OCI-LY3 (cell line): ENCODE results near the gene COMMD10.

Experiments used
- H2AFZ ChIP-seq: fragments of 200-600, 300-600 bp; shearing (Covaris generic); 2 replicates; pipeline ENCODE4 v1.6.0; 2014; ENCODE audit warnings: antibody characterized with exemption, low read depth, low read length
- H3K27ac ChIP-seq: fragments of 200-600, 300-600 bp; sonication (generic); 2 replicates; pipeline ENCODE4 v1.5.1; 2014; ENCODE audit warnings: mild to moderate bottlenecking, low read length, moderate library complexity, mixed read lengths
- H3K27me3 ChIP-seq: fragments of 200-600, 300-600 bp; sonication (generic); 2 replicates; pipeline ENCODE4 v1.6.1; 2014; ENCODE audit warnings: low read depth, low read length, mixed read lengths
- H3K36me3 ChIP-seq: fragments of 200-600, 300-600 bp; sonication (generic); replicated peaks from 2 replicates; pipeline ENCODE3; 2014; ENCODE audit warnings: low read depth, low read length, mixed read lengths
- H3K4me1 ChIP-seq: fragments of 300-600, 200-600 bp; sonication (generic); 2 replicates; pipeline ENCODE4 v1.6.1; 2014; ENCODE audit warnings: low read length, mixed read lengths
- H3K4me2 ChIP-seq: fragments of 200-600, 300-600 bp; sonication (generic); 2 replicates; pipeline ENCODE4 v1.6.1; 2014; ENCODE audit warnings: low read length, mixed read lengths
- H3K4me3 ChIP-seq: fragments of 300-600, 200-600 bp; sonication (generic); 2 replicates; pipeline ENCODE4 v1.5.1; 2014; ENCODE audit warnings: antibody characterized with exemption, mild to moderate bottlenecking, low read length, moderate library complexity
- H3K79me2 ChIP-seq: fragments of 300-600, 200-600 bp; shearing (Covaris generic); 2 replicates; pipeline ENCODE4 v1.6.1; 2014; ENCODE audit warnings: mild to moderate bottlenecking, low read length, mixed read lengths
- H3K9ac ChIP-seq: fragments of 300-600, 200-600 bp; shearing (Covaris generic); 2 replicates; pipeline ENCODE4 v1.6.0; 2014; ENCODE audit warnings: mild to moderate bottlenecking, low read length, moderate library complexity
- H3K9me3 ChIP-seq: fragments of 200-600, 300-600 bp; shearing (Covaris generic); 2 replicates; pipeline ENCODE4 v1.6.1; 2014; ENCODE audit warnings: low read length, mixed read lengths; ENCODE audit not compliant: insufficient read depth
- H4K20me1 ChIP-seq: fragments of 200-600, 300-600 bp; sonication (generic); 2 replicates; pipeline ENCODE4 v1.6.1; 2016; ENCODE audit warnings: low read length, mixed read lengths; ENCODE audit not compliant: insufficient read depth
- CTCF ChIP-seq: fragments of 200-600, 300-600 bp; sonication (generic); IDR thresholded peaks from 2 replicates; pipeline ENCODE4 v1.5.1; 2014; ENCODE audit warnings: antibody characterized with exemption, low read length, low read depth
- EZH2phosphoT487 ChIP-seq: fragments of 200-600 bp; shearing (Covaris generic); IDR thresholded peaks from 2 replicates; pipeline ENCODE4 v1.6.1; 2018; ENCODE audit warnings: antibody characterized with exemption, mixed run types, low read depth

The COMMD10 gene

GRCh38 chr5:116297296-116297814 lies 212.5 kb downstream of the COMMD10 start:
- peaks cover 8% of the 10 kb centered on the region; the same call in 1 of the 2 replicates for H3K9me3 ChIP-seq
- H3K4me1 ChIP-seq: no peaks in the 10 kb centered on the region
- H2AFZ ChIP-seq: no peak overlapping the region
- no peaks in the 10 kb centered on the region for H3K27me3 ChIP-seq
- no peak overlapping the region for H3K4me3 ChIP-seq
- H3K9ac ChIP-seq: no peak overlapping the region
- no peak for TF ChIP-seq EZH2phosphoT487
- TF ChIP-seq CTCF: no peak
- no peaks in the 10 kb centered on the region for H4K20me1 ChIP-seq
- H3K27ac ChIP-seq: no peak overlapping the region
- peaks cover 18% of the 10 kb centered on the region for H3K36me3 ChIP-seq
- H3K4me2 ChIP-seq: no peak overlapping the region
- no peaks in the 10 kb centered on the region for H3K79me2 ChIP-seq

- no peaks in the 10 kb centered on the region for H4K20me1 ChIP-seq
- no peak overlapping the region for H3K9ac ChIP-seq
- H3K4me1 ChIP-seq: no peaks in the 10 kb centered on the region
- no peak overlapping the region for H3K27ac ChIP-seq
- H3K4me2 ChIP-seq: no peak overlapping the region
- peaks cover 21% of the 10 kb centered on the region for H3K36me3 ChIP-seq
- H3K4me3 ChIP-seq: no peak overlapping the region
- no peak overlapping the region for H2AFZ ChIP-seq
- H3K79me2 ChIP-seq: no peaks in the 10 kb centered on the region
- H3K27me3 ChIP-seq: no peaks in the 10 kb centered on the region
- no peak for TF ChIP-seq CTCF
- TF ChIP-seq EZH2phosphoT487: no peak
- peaks cover 8% of the 10 kb centered on the region; the same call in 1 of the 2 replicates for H3K9me3 ChIP-seq
Measured at GRCh38 chr5:116299746-116300640, 215.2 kb downstream of the COMMD10 start.

DNA sequence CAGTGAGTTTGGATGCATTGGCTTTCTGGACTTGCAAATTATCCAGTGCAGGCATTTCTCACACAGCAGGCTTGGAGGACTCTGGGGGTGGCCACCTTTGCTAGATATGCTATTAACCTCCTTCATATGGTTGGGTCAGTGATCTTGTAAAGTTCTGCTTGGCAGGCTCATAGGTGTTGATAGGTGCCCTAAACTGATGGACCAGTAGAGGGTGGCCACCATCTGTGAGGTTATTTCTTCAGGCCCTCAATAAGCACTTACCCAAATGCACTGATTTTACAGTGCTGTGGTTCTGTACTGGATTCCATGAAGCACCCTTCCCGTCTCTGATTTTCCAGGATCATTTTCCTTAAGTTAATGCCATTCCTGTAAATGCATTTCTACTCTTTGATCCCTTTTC lies 216.3 kb downstream of the COMMD10 start:
- Histone ChIP-seq H3K36me3 (peaks cover 26% of the 10 kb centered on the region), H3K4me3 (no peak overlapping the region), H3K9ac (no peak overlapping the region), H3K4me1 (no peaks in the 10 kb centered on the region), H2AFZ (no peak overlapping the region), H3K79me2 (no peaks in the 10 kb centered on the region), H4K20me1 (no peaks in the 10 kb centered on the region), H3K4me2 (no peak overlapping the region), H3K27ac (no peak overlapping the region), H3K27me3 (no peaks in the 10 kb centered on the region), H3K9me3 (peaks cover 8% of the 10 kb centered on the region; the same call in 1 of the 2 replicates)
- TF ChIP-seq CTCF (no peak), EZH2phosphoT487 (no peak)

- TF ChIP-seq CTCF (no peak), EZH2phosphoT487 (no peak)
- Histone ChIP-seq H4K20me1 (no peaks in the 10 kb centered on the region), H3K79me2 (no peaks in the 10 kb centered on the region), H3K9me3 (peaks cover 6% of the 10 kb centered on the region; the same call in 1 of the 2 replicates), H3K4me3 (no peak overlapping the region), H3K4me1 (no peaks in the 10 kb centered on the region), H3K4me2 (no peak overlapping the region), H3K27me3 (no peaks in the 10 kb centered on the region), H3K36me3 (peaks cover 39% of the 10 kb centered on the region), H3K27ac (no peak overlapping the region), H2AFZ (no peak overlapping the region), H3K9ac (no peak overlapping the region)
Measured at GRCh38 chr5:116303340-116303739, 218.5 kb downstream of the COMMD10 start.
